Neuron (in vitro differentiated cells): Measurements from ENCODE around the gene SALL1.

Source experiments
- H2AFZ ChIP-seq: one replicate; pipeline ENCODE4 v1.6.1; 2013; ENCODE audit warnings: low read depth, mild to moderate bottlenecking, inconsistent platforms, low read length, moderate library complexity
- H3K27me3 ChIP-seq: one replicate; pipeline ENCODE4 v1.6.1; 2013; ENCODE audit warnings: low read length; ENCODE audit not compliant: insufficient read depth
- H3K36me3 ChIP-seq: one replicate; pipeline ENCODE4 v1.6.1; 2013; ENCODE audit warnings: low read length; ENCODE audit not compliant: insufficient read depth
- H3K4me1 ChIP-seq: one replicate; pipeline ENCODE4 v1.6.1; 2013; ENCODE audit warnings: low read length; ENCODE audit not compliant: insufficient read depth
- H3K4me3 ChIP-seq: 2 replicates; pipeline ENCODE4 v1.5.1; 2013; ENCODE audit warnings: mild to moderate bottlenecking, low read length, moderate library complexity
- H3K9me3 ChIP-seq: one replicate; pipeline ENCODE4 v1.6.1; 2013; ENCODE audit warnings: low read length

The SALL1 gene

GRCh38 chr16:51154271-51155171, 3.5 kb upstream of the SALL1 start:
- no peak overlapping the region for H2AFZ ChIP-seq
- no peak overlapping the region for H3K4me3 ChIP-seq
- peaks cover 15% of the 10 kb centered on the region for H3K4me1 ChIP-seq
- no peaks in the 10 kb centered on the region for H3K9me3 ChIP-seq
- no peaks in the 10 kb centered on the region for H3K36me3 ChIP-seq
- no peaks in the 10 kb centered on the region for H3K27me3 ChIP-seq

- H3K9me3 ChIP-seq: no peaks in the 10 kb centered on the region
- H2AFZ ChIP-seq: no peak overlapping the region
- H3K4me3 ChIP-seq: peak overlapping the region; percentile 99
- H3K36me3 ChIP-seq: no peaks in the 10 kb centered on the region
- peaks cover 17% of the 10 kb centered on the region for H3K4me1 ChIP-seq
- H3K27me3 ChIP-seq: no peaks in the 10 kb centered on the region
These were observed 2.5 kb upstream of the SALL1 start for GRCh38 chr16:51153577-51154031.

- Histone ChIP-seq H3K27me3 (no peaks in the 10 kb centered on the region), H3K9me3 (no peaks in the 10 kb centered on the region), H2AFZ (no peak overlapping the region), H3K4me3 (peak overlapping the region; percentile 99), H3K36me3 (no peaks in the 10 kb centered on the region), H3K4me1 (peaks cover 24% of the 10 kb centered on the region)
These were observed 1.9 kb upstream of the SALL1 start for GRCh38 chr16:51152691-51153576.

- H3K9me3 ChIP-seq: no peaks in the 10 kb centered on the region
These were observed 1.0 kb upstream of the SALL1 start for GRCh38 chr16:51151961-51152663.

GRCh38 chr16:51151435-51151960, 428 bp upstream of the SALL1 start:
- H3K4me1 ChIP-seq: peaks cover 30% of the 10 kb centered on the region
- no peaks in the 10 kb centered on the region for H3K27me3 ChIP-seq
- no peaks in the 10 kb centered on the region for H3K36me3 ChIP-seq
- H2AFZ ChIP-seq: peak overlapping the region; percentile 78
- peak overlapping the region; percentile 99 for H3K4me3 ChIP-seq
- H3K9me3 ChIP-seq: no peaks in the 10 kb centered on the region

More at GRCh38 chr16:51151961-51152663, 1.0 kb upstream of the SALL1 start:
- Histone ChIP-seq H3K4me3 (peak overlapping the region; percentile 99), H2AFZ (peak overlapping the region; percentile 78), H3K36me3 (no peaks in the 10 kb centered on the region), H3K27me3 (no peaks in the 10 kb centered on the region), H3K4me1 (peaks cover 30% of the 10 kb centered on the region)

- Histone ChIP-seq H3K9me3 (no peaks in the 10 kb centered on the region), H3K27me3 (no peaks in the 10 kb centered on the region), H3K4me3 (peak overlapping the region; percentile 99), H3K36me3 (no peaks in the 10 kb centered on the region), H2AFZ (no peak overlapping the region), H3K4me1 (peaks cover 39% of the 10 kb centered on the region)
These were observed 744 bp downstream of the SALL1 start for GRCh38 chr16:51150165-51150887.

- Histone ChIP-seq H3K27me3 (no peaks in the 10 kb centered on the region), H3K4me3 (peak overlapping the region; percentile 99)
These were observed 1.3 kb downstream of the SALL1 start for GRCh38 chr16:51149721-51150164.

GRCh38 chr16:51149251-51149661, 1.8 kb downstream of the SALL1 start:
- Histone ChIP-seq H3K4me3 (peak overlapping the region; percentile 99), H3K9me3 (no peaks in the 10 kb centered on the region), H3K27me3 (no peaks in the 10 kb centered on the region), H3K36me3 (no peaks in the 10 kb centered on the region), H2AFZ (no peak overlapping the region), H3K4me1 (peaks cover 50% of the 10 kb centered on the region)

More at GRCh38 chr16:51149721-51150164, 1.3 kb downstream of the SALL1 start:
- Histone ChIP-seq H2AFZ (no peak overlapping the region), H3K4me1 (peaks cover 45% of the 10 kb centered on the region), H3K36me3 (no peaks in the 10 kb centered on the region), H3K9me3 (no peaks in the 10 kb centered on the region)

- Histone ChIP-seq H3K4me3 (peak overlapping the region; percentile 99), H3K36me3 (no peaks in the 10 kb centered on the region), H3K27me3 (no peaks in the 10 kb centered on the region), H2AFZ (no peak overlapping the region), H3K9me3 (no peaks in the 10 kb centered on the region), H3K4me1 (peaks cover 55% of the 10 kb centered on the region)
These were observed 2.3 kb downstream of the SALL1 start for GRCh38 chr16:51148678-51149228.

GRCh38 chr16:51147776-51148677, 3.0 kb downstream of the SALL1 start:
- H2AFZ ChIP-seq: no peak overlapping the region
- H3K36me3 ChIP-seq: no peaks in the 10 kb centered on the region
- H3K27me3 ChIP-seq: no peaks in the 10 kb centered on the region
- peaks cover 59% of the 10 kb centered on the region for H3K4me1 ChIP-seq
- no peaks in the 10 kb centered on the region for H3K9me3 ChIP-seq
- H3K4me3 ChIP-seq: peak overlapping the region; percentile 99
